ENCODE results near the gene ADAP2. TPM values are rescaled to one million over a fixed set of nuclear protein-coding genes. Genes with fewer than 3 reads are reported as not detected.

ADAP2 gene
- total RNA-seq, result 6.5 TPM

GRCh38 chr17:30921544-30922196 lies at the start of gene ADAP2:
Gene ADAP2 (plus strand): TSS chr17:30921945. CDS start chr17:30922015, 70 bp downstream.

GRCh38 chr17:30906101-30906911 lies 15.4 kb upstream of the ADAP2 start, which contains the start of gene TEFM:
Gene TEFM (minus strand): TSS chr17:30906238. CDS start chr17:30906198, 40 bp downstream.

GRCh38 chr17:30970831-30971567 lies 49.3 kb downstream of the ADAP2 start, which contains the start of gene RNF135:
Gene RNF135 (plus strand): TSS chr17:30971039. CDS start chr17:30971074, 35 bp downstream.

Small RNA genes within 50 kb of the gene (small RNA-seq; reads per million reads assigned to genes)
- gene AC138207.3 (not detected), gene RN7SL138P (not detected)

Other genes starting within 250 kb of the ADAP2 start
- 14.8 TPM for gene CRLF3, start 97.3 kb upstream of the ADAP2 start, total RNA-seq
- gene ATAD5, start 90.0 kb upstream of the ADAP2 start, total RNA-seq, result 7.6 TPM
- gene TEFM, start 15.7 kb upstream of the ADAP2 start, total RNA-seq, result 21.5 TPM
- gene RNF135, start 49.1 kb downstream of the ADAP2 start, total RNA-seq, result 3.2 TPM
- gene NF1, start 173.0 kb downstream of the ADAP2 start, total RNA-seq, result 146 TPM